Middle frontal gyrus (tissue), 1 donor: ENCODE results near the gene ESRRG.
"Not testable (repeated sequence)": the region's sequence is repeated elsewhere in the genome, so short reads cannot be mapped to it uniquely, and the experiment has no call there.

Source experiments
- DNase-seq: peaks from one replicate; pipeline ENCODE4 v3.0.0-alpha.2; 2015; ENCODE audit warnings: low spot score; ENCODE audit errors: extremely low spot score

Gene ESRRG

DNA sequence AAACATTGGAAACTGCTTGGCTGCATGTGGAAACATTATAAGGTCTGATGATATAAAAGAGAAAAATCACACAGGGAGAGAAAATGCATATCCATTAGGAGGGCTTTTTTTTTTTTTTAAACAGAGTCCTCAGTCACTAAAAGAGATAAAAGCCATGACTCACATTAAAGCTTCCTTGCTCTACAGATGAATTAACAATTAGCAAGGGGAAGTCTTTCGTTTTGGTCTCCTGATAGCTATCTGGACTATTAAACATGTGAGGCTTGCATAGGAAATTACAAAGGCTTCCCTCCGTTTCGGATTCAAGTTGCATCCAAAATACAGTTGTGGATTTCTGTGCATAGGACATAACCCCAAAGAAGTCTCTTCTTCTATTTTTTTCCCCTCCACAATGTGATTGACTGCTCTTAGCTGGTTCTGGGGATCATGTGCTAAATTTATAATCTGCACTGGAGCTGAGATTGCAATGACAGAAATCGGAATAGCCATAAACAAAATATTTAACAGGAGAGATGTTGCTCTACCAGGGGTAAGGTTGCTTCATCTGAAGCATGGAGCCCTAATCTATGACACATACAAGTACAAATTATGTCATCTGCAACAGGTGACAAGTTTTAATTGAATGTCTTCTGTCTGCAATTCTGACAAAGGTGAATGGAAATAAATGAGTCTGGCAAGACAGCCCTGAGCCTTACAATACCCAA lies 146.8 kb downstream of the ESRRG start:
- no peak for DNase-seq

DNA sequence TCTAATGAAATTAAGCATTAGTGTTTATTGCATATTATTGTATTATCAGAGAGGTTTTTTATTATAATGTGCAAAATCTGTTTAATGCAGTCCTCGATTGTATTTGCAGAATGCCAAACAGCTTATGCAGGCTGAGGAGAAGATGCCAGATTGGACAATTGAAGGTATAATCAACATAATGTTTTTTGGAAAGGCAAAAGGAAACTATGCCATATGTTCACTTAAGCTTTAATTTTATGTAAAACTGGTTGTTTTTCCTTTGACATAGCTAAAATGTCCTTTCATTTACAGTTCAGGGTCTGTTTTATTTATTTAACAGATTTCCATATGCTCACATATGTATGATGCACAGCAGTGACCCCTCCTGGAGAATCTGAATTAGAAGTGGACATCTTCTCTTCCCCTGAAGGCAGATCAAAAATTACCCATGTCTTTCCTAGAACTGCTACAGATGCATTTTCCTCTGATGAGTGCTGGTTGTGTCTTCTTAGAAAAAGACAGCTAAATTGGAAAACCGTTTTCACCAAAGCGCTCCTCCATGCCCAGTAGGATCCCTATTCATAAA lies 156.5 kb downstream of the ESRRG start:
- no peak for DNase-seq

DNA sequence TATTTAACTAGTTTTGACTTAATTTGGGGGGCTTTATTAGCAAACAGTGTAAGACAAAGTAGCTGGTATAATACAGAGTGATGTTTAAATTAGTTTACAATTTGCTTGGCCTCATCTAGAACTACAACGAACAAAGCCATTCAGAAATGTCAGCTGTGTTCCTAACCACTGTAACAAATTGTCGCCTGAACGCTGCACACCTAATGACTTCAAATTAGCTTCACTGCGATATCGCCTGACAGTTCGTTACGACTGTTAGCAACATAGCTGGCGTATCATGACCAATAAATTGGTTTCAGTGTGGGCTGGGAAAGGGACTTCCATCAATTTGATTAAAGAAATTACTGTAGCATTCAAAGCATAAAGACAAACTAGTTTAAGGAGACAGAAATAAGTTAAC lies 160.1 kb downstream of the ESRRG start:
- no peak for DNase-seq

DNA sequence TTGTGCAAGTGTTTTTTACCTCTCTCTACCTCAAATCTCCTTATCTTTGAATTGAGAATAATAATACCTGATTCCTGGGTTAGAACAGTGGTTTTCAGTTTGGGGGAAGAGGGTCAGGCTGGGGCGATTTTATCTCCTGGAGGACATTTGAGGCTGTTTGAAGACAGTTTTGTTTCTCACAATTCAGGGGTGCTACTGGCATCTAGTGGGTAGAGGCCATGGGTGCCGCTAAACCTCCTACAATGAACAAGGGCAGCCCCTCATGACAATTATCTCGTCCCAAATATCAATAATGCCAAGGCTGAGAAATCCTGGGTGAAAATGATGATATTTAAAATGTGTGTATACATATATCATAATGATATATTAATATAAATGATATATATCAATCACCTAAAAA lies 160.8 kb downstream of the ESRRG start:
- no peak for DNase-seq

DNA sequence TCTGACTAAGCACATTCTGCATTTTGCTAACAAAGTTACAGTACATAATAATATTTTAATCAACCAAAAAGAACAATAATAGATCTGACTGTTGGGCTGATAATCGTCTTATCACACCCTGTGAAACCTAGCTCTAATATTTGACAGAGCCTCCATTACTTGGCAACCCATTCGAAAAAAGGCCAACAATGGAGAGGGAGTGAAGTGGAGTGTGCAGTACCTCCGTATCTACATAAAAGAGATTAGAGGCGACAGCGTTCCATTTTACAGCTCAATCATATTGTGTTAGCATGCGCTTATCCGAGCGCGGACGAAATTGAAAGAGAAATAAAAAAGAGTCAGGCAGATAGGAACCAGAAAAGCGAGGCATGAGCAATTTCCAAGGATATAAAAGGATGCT lies 162.7 kb downstream of the ESRRG start:
- no peak for DNase-seq

DNA sequence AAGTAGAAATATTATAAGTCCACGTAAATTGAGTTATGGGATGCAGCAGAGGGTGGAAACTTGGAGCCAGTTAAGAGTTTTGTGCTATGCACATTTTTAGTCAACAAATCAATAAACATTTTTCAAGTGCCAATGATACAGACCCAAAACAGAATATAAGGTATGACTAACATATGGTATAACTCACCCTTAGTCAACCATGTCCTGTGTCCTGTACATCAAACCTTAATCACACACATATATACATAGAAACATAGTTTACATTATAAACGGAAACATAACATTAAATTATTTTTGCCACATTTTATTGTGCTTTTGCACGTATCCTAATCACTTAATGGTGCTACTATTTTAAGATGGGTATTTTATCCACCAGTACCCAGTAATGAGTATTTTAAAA lies 163.9 kb downstream of the ESRRG start:
- no peak for DNase-seq

DNA sequence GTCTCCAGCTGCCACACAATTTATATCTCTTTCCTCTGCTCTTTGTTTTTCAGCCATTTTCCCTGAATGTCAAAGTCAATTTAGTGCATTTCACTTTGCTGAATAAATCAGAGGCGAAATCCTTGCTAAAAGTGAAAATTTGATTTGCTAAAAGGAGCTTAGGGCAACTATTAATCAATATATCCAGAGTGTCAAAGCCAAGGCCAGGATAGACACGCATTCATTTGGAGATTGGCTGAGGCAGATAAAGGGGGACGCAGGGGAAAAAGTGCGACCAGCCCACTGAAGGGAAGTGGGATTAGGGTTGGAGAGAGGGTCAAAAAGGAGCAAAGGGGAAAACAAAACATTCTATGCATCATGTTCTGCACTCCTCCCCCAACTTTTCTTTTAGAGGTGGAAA lies 167.6 kb downstream of the ESRRG start:
- no peak for DNase-seq

DNA sequence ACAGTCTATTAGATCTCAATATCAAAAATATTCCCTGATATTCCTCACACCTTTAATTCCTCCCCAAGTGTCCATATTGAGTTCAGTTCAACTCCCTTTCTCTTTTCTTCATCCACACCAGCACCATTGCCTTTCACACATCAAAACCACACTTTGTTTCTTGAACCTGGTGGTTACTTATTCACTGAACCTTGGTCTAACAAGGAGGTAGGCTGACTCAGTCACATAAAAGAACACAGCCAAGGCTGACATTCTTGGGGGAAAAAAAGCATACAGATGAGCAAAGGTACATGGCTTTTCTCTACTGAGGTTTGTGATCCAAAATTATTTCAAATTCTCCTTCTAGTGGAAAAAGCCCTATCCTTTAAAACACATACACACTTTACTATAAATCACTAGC lies 168.3 kb downstream of the ESRRG start:
- DNase-seq: no peak

DNA sequence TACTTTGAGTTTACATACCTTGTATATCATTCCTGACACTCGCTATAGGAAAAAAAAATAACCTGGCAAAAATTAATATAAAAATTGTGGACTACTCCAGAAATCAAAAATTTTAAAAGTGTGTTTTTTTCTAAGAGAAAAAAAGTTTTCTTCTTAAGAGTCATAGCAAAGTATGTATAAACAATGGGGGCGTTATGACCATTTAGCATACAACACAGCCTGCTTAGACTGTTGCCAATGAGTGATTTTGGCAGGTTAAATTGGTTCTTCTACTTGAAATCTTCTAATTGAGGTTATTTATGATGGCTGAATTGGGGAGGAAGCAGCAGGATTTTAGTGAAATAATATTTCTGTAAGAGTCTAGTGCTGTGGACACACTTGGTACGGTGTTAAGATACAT lies 169.5 kb downstream of the ESRRG start:
- no peak for DNase-seq

DNA sequence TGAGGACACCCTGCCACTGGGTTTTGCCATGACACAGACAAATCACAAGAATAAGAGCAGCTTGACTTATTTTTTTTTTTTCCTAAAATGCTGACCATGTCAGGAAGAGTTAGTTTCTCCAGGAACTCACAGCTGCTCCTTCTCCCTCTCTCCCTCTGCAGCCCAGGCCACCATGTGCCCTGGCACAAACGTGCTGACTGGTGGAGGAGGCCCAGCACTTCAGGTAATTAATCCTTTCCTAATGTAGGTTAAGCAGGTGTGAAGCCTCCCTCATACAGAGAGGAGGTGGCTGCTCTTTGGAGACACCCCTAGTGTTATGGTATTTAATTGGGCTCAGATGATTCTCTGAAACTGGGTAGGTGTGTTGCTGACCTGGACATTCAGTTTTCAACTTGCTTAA lies 170.2 kb downstream of the ESRRG start:
- DNase-seq: no peak

DNA sequence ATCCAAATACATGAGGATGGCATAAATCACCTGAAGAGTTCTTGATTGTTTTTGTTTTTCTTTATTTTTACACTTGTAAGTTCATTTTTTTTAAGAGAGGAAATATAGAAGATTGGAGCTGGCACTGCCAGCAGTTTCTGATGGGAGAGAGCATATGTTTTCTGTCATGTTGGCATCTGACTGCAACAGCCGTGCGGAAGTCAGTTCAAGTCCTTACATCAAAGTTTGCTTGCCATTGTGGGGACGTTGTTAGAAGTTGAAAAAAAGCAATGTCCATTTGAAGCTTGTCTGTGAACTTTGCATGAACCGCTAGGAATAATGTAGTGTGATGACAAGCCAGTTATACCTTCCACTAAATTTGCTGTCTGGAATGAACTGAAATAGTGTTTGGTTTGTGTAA lies 173.4 kb downstream of the ESRRG start:
- no peak for DNase-seq

DNA sequence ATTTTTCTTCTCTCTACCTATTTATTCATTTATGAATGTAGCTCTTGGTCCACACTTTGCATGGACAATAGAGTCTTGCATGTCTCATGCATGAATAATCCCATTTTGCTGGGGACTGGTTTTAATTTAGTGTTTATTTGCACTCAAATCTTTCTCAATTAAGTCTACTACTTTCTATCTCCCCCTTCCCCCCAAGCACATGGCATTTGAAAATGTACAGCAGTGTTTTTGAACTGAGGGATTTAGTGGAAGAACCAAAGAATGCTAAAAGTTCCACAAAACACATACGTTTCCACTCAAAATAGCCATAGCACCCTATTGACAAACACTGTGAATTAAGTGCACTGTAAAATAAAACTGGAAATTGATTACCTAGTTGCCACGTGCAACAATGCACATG lies 180.5 kb downstream of the ESRRG start:
- no peak for DNase-seq

DNA sequence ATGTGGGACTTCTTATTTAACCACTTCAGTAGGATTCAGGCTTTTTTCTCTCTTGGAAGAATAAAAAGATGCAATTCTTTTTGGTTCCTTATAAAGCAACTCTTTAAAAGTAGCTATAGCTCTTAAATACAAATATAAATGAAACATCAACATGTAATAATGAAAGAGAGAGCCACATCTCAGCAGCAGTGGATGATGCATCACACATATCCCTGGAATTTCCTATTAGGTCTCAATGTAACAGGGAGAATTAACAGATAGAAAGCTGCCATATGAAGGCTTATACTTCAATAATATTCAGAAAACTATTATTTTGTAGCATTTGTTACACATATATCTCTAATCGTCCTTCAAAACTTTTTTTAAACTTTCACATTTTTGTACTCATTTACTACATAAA lies 181.0 kb downstream of the ESRRG start:
- DNase-seq: no peak

DNA sequence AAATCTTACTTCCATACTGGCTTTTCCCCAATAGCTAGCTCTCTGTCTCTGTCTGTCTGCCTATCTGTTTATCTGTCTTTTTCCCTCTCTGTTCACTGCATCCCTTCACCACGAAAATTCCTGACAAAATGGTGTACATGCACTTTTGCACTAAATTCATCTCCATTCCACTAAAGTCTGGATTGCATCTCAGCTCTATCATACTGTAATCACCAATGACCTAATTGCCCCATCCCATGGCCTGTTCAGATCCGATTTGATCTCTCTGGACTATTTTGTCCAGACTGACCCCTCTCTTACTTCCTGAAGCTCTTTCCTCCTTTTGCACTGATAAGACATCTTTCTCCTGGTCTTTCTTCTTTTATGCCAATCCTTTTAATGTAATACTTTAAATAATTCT lies 187.5 kb downstream of the ESRRG start:
- no peak for DNase-seq

DNA sequence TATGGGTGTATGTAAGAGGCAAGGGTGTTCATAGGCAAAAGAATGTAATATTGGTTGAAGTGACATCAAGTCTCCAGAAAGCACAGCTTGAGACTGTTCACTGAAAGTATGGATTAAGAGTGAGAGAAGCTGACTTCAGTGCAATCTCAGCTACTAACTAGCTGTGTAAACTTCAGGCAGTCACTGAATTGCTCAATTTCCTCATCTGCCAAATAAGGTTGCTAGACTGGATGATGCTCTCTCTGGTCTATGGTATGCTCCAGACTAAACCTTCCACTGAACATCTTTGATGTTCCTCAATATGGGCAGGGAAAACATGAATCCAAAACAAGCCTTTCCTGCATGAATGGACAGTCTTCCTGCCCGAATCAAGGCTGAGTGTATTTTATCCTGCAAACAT lies 188.2 kb downstream of the ESRRG start:
- no peak for DNase-seq

DNA sequence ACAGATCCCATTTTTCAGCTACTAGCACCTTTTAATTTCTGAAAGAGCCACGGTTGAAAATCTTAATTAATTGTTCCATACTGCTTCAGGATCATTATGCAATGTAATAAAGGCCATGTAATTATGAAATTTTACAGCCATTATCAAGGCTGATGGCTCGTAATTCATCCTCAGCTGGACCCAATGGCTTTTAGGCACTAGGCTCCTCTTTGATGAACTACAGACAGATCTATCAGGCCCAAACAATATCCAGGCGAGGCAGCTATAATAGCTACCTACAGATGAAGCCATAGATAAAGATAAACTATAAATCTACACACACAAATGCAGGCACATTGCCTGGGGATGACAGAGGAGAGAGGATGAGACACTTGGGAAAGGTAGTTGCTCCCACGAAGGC lies 189.5 kb downstream of the ESRRG start:
- DNase-seq: no peak

DNA sequence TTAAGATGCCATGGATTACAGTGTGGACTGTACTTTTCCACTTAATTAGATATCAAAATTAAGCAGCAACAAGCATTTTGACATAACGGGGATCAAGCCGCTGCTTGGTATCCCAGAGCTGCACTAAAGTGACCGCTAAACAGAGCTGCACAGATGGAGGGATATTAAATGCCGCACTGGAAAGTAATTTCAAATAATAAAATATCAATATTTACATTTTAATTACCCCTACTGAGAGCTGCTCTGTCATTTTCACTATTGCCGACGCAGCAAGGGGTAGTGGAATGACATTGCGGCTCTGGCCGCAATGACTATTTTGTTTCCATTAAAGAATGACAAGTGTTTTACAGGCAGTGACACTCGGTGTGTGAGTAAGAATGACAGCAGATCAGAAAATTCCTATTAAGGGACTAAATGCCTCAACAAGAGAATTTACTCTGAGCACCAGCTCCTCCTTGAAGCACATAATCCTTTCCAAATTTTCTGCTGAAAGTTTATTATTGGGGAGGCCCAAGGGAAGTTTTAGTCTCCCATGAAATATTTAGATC lies 190.9 kb downstream of the ESRRG start:
- no peak for DNase-seq

DNA sequence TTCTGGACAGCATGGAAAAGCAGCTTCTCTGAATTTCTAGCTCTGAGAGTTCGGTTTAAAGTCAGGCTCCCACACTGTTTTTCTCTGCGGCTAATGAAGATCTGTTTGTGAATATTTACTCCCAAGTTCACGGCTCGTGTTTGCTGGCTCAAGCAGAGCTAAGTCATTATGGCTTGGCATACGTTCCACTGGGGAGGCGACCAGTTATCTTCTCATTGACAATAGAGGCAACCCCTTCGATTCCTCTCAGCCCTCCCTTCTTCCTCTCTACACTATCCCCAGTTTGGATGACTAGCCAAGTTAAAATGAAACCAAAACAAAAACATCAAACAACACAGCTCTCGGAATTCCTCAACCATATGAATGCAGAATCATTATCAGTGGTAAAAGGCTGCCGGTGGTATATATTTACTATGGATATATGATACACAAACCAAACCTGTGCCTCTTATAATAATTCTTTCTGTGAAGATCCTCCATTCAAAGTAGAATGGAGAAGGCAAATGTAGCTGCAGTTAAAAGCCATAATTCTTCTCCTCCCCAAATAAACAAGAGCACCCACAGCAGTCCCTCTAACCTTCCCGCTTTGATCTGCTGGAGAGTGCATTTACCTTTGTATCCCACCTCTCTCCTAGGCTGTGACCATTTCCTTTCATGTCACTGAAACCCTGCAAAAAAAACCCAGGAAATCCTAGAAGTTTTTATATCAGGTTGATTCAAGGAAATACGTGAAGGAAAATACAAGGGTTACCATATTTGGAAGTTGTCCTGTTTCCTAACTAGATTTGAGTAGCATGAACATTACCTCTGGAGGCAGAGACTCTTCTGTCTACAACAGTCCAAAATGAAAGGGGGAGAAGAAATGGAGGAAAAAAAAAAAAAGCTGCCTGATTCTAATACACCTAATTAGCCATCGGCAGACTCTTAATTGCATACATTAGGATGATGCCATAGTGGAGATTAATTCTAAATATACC lies 191.7 kb downstream of the ESRRG start:
- DNase-seq: no peak

DNA sequence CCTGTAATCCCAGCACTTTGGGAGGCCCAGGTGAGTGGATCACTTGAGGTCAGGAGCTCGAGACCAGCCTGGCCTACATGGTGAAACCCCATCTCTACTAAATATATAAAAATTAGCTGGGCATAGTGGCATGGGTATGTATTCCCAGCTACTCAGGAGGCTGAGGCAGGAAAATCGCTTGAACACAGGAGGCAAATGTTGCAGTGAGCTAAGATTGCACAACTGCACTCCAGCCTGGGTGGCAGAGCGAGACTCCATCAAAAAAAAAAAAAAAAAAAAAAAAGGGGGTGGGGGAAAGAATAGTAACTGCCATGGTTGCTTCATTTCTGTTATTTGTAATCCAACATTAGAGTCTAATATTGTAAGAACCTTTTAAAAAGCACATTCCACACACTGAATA lies 193.4 kb downstream of the ESRRG start:
- DNase-seq: not testable (repeated sequence)

DNA sequence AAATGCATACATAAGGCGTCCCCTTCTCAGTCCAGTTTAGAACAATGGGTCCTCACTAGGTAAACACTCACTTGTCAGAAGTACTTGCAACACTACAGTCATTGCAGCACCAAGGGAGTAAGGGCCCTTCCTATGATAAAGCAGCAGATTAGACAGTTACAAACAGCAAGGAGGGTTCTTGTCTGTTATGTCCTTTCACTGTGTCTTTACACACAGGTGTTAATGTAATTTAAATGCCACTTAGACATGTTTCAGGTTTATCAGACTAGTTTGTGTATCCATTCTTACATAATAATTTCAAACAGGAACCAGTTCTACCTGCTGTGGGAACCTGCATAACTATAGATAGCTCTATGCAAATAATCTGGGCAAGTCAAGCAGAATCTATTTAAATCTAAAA lies 194.4 kb downstream of the ESRRG start:
- DNase-seq: no peak

DNA sequence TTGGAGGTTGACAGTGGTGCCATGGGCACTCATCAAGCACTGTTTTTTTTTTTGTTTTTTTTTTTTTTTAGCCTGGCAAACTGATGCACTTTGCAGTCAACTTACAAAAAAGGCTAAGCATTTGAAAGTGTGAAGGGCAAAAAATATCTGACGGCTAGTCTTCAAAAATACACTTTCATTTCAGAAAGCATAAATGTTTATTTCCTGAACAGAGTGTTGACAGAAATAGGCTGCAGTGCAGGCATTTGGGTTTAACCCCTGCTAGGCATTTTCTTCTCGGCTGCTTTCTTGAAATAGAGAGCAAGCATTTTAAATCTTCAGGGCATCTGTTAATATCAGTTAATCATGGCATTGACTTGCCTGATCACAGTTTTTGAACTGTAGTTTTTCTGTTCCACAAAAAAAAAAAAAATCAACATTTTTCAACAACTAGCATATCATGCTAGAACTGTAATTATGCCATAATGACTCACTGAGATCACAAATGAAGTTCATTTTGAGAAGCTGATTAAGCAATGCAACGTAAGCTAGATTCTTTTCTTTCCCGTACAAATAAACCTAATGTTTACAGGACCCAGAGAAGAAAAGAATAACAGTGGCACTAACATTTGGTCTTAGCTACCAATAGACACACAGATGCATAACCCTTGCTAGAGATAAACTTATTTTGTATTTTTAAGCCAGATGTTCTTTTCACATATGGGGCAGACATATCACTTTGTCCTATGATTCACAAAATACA lies 199.6 kb downstream of the ESRRG start:
- no peak for DNase-seq
